Measurements from ENCODE around the gene HDAC4. TPM values are rescaled to one million over a fixed set of nuclear protein-coding genes. Genes with fewer than 3 reads are reported as not detected.

HDAC4 gene
- total RNA-seq, 1 donor from 2014 or later = 7.8 TPM

DNA sequence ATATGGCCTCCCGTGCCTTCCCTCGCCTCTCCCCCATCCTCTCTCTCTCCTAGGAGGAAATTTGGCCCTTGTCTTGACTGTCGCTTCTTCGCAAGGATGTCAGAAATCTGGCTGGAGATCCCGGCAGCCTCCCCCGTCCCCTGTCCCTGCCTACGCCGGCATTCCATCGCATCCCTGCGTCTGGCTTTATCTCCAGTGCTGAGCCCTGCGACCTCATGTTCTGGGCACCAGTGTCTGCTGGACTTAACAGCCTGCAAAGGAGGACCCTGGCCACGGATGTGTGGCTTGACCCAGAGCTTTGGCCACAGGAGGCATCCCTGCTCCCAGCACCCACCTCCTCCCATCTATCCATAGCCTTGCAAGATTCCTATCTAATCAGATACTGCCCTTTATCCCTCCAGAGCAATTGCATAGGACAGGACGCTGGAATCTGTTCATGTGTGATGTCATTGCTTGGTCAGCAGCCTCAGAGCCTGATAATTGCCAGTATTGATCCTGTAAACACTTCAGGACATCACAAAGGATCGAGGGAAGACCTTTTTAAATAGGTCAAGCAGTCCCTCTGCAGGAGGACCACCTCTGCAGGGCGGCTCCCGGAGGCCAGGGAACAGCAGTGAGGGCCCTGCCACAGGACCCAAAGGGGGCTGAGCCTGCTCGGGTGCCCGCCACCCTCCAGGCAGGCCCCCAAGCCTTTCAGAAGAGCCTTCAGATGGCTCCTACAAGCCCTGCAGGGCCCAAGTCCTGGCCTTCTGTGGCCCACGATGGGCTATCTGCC lies 384.7 kb downstream of the HDAC4 start:
- peaks cover 25% of the 10 kb centered on the region for H3K27me3 ChIP-seq (ENCODE audit: control insufficient read depth, insufficient read depth, low read length)
- TF ChIP-seq, protein P1, sequence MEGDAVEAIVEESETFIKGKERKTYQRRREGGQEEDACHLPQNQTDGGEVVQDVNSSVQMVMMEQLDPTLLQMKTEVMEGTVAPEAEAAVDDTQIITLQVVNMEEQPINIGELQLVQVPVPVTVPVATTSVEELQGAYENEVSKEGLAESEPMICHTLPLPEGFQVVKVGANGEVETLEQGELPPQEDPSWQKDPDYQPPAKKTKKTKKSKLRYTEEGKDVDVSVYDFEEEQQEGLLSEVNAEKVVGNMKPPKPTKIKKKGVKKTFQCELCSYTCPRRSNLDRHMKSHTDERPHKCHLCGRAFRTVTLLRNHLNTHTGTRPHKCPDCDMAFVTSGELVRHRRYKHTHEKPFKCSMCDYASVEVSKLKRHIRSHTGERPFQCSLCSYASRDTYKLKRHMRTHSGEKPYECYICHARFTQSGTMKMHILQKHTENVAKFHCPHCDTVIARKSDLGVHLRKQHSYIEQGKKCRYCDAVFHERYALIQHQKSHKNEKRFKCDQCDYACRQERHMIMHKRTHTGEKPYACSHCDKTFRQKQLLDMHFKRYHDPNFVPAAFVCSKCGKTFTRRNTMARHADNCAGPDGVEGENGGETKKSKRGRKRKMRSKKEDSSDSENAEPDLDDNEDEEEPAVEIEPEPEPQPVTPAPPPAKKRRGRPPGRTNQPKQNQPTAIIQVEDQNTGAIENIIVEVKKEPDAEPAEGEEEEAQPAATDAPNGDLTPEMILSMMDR (IDR thresholded peaks at IDR 0.05; ENCODE audit: insufficient read depth, low read length, poor library complexity, severe bottlenecking) = no peak
- no peak overlapping the region for H3K4me3 ChIP-seq (ENCODE audit: low read depth, low read length)
- H3K36me3 ChIP-seq (ENCODE audit: control insufficient read depth, insufficient read depth, low read length) = no peaks in the 10 kb centered on the region
- no peak for DNase-seq (ENCODE audit: low read depth)

GRCh38 chr2:239015218-239015900 lies 385.5 kb downstream of the HDAC4 start:
- DNase-seq (ENCODE audit: low read depth) = no peak
- Histone ChIP-seq H3K27me3 (ENCODE audit: control insufficient read depth, insufficient read depth, low read length) (peaks cover 20% of the 10 kb centered on the region), H3K36me3 (ENCODE audit: control insufficient read depth, insufficient read depth, low read length) (no peaks in the 10 kb centered on the region), H3K4me3 (ENCODE audit: low read depth, low read length) (no peak overlapping the region)
- TF ChIP-seq, protein P1 (IDR thresholded peaks at IDR 0.05; ENCODE audit: insufficient read depth, low read length, poor library complexity, severe bottlenecking) = no peak

GRCh38 chr2:239014458-239015217 lies 386.2 kb downstream of the HDAC4 start:
- TF ChIP-seq, protein P1 (IDR thresholded peaks at IDR 0.05; ENCODE audit: insufficient read depth, low read length, poor library complexity, severe bottlenecking) = no peak
- DNase-seq (ENCODE audit: low read depth) = no peak
- H3K36me3 ChIP-seq (ENCODE audit: control insufficient read depth, insufficient read depth, low read length) = no peaks in the 10 kb centered on the region

DNA sequence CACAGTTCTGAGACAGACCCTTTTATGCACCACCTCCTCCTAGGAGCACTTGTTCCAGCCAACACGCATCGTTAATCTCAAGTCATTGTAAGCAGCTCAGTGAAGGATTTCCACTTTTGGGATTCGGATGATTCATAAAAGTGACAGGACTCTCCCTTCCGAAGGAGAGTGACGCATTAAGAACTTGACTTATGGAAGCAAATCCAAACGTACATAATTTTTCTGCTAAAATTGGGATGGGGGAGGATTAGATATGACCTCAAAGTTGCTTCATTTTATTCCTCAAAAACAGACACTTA lies 387.2 kb downstream of the HDAC4 start:
- peak; percentile 31 for DNase-seq (ENCODE audit: low read depth)
- no peak overlapping the region for H3K4me3 ChIP-seq (ENCODE audit: low read depth, low read length)
- TF ChIP-seq, protein P1 (IDR thresholded peaks at IDR 0.05; ENCODE audit: insufficient read depth, low read length, poor library complexity, severe bottlenecking) = no peak
- H3K27me3 ChIP-seq (ENCODE audit: control insufficient read depth, insufficient read depth, low read length) = peaks cover 26% of the 10 kb centered on the region
- no peaks in the 10 kb centered on the region for H3K36me3 ChIP-seq (ENCODE audit: control insufficient read depth, insufficient read depth, low read length)

More at GRCh38 chr2:239014458-239015217, 386.2 kb downstream of the HDAC4 start:
- peaks cover 19% of the 10 kb centered on the region for H3K27me3 ChIP-seq (ENCODE audit: control insufficient read depth, insufficient read depth, low read length)
- H3K4me3 ChIP-seq (ENCODE audit: low read depth, low read length) = no peak overlapping the region

GRCh38 chr2:239012936-239013677 lies 387.7 kb downstream of the HDAC4 start:
- H3K27me3 ChIP-seq (ENCODE audit: control insufficient read depth, insufficient read depth, low read length) = peaks cover 26% of the 10 kb centered on the region
- TF ChIP-seq, protein P1 (IDR thresholded peaks at IDR 0.05; ENCODE audit: insufficient read depth, low read length, poor library complexity, severe bottlenecking) = no peak

More at GRCh38 chr2:239012936-239013677, 387.7 kb downstream of the HDAC4 start:
- Histone ChIP-seq H3K4me3 (ENCODE audit: low read depth, low read length) (no peak overlapping the region), H3K36me3 (ENCODE audit: control insufficient read depth, insufficient read depth, low read length) (no peaks in the 10 kb centered on the region)
- DNase-seq (ENCODE audit: low read depth) = no peak

All from kidney epithelial cell (primary cell).